GM21423 (cell line): ENCODE results near the gene DST.

Experiments used
- ATAC-seq: cut with Tn5 transposase; IDR thresholded peaks from one replicate; pipeline ENCODE4 v1.9.1; 2021; ENCODE audit warnings: mild to moderate bottlenecking, moderate library complexity; ENCODE audit not compliant: unreplicated experiment

DST gene

GRCh38 chr6:56642366-56643261, at the start of gene DST:
Gene DST, minus strand, starts transcription at chr6:56642889.
- no peak for ATAC-seq

DNA sequence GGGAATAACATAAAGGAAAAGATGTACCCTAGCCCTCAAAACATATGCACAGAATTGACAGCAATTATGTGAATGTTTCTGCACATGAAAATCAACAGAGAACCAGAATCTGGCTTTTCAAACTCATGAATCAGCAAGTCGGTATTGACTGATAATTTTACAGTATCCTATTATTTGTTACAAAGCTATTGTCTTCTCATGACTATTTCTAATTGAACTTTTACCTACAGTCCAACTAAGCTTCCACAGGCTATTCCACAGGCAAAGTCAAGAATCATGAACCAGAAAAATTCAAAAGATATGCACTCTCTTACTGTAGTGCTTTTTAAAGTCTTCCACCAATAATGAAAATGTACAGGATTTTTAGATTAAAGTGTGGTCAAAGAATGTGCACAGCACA, 49.1 kb upstream of the DST start:
- ATAC-seq, result no peak

- no peak for ATAC-seq
These were observed 48.6 kb upstream of the DST start for GRCh38 chr6:56691286-56691595.

- no peak for ATAC-seq
These were observed 48.0 kb upstream of the DST start for GRCh38 chr6:56690519-56691285.

- no peak for ATAC-seq
These were observed 47.0 kb upstream of the DST start for GRCh38 chr6:56689663-56690062.

DNA sequence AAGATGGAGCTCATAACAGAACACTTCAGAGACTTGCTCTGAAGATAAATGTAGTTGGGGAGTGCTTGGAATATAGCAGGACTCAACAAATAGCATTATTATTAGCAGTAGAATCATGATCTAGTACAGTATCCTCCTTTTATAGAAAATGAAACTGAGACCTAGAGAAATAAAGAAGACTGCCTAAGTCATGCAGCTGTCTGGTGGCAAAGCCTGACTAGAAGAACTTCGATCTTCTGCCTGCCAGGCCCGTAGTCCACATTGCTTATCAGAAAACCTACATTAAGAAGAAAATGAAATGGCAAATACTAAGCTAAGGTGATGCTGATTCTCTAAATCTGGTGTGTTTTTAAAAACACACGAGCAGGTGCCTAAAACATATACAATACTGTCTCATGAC, 46.4 kb upstream of the DST start:
- ATAC-seq, result peak; percentile 93

- no peak for ATAC-seq
These were observed 45.8 kb upstream of the DST start for GRCh38 chr6:56688521-56688920.

DNA sequence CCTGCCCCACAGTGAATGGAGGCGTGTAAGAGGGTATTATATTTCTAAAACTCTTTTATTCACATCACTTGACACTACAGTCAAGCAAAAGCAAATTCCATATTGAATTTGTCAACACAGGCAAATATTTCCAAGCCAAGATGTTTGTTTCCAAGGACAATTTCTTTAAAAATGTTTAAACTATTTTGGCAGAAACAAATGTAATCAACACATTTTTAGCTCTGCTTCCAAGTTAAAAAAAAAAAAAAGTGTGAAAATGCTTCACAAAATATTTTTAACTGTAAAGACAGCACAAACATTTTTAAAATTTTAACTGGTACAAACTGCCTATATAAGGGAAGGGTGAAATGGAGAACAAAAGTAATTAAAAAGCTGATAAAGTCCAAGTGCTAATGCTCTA, 44.9 kb upstream of the DST start:
- no peak for ATAC-seq

GRCh38 chr6:56686429-56686828, 43.7 kb upstream of the DST start:
- ATAC-seq, result no peak

GRCh38 chr6:56685994-56686393, 43.3 kb upstream of the DST start:
- ATAC-seq, result no peak

DNA sequence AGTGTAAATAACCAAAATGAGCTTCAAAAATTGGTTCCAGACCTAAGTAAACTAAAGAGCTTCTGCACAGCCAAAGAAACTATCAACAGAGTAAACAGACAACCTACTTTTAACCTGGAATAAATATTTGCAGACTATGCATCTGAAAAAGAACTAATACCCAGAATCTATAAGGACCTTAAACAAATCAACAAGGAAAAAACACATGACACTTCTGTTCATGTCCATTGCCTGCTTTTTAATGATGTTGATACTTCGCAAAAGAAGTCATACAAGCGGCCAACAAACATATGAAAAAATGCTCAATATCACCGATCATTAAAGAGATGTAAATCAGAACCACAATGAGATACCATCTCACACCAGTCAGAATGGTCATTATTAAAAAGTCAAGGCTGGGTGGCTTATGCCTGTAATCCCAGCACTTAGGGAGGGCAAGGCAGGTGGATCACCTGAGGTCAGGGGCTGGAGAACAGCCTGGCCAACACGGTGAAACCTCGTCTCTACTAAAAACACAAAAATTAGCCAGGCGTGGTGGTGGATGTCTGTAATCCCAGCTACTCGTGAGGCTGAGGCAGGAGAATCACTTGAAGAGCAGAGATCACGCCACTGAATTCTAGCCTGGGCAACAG, 42.5 kb upstream of the DST start:
- no peak for ATAC-seq

DNA sequence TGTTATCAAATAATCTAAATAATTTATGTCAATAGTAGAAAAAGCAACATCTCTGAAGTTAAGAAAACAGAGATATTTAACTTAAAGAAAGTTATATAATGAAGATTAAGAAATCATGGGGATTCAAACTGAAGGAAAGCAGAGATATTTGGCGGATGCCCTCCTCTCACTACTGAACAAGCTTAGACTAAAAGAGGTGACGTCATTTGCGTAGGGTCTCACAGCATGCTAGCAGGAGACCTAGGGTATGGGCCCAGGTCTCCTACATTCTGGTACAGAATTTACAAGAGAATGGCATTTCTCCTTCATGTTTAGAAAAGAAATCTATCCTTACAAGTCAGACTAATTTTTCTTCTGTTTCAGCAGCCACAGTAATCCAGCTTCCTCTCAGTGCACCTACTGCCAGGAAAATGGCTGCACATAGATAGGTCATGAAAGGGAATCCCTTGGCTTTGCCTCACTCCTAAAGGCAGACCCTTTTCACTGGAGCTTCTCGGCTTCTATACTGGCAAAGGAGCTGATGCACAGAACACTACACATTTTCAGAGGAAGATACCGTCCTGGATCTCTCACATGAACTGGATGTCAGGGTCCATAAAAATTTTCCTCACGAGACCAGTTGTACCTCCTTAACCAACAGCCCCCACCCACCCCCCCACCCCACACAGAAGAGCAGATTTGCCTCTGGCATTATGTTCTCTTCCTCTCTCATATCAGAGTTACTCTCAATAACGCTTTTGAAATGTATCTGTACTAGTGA, 41.8 kb upstream of the DST start:
- no peak for ATAC-seq

DNA sequence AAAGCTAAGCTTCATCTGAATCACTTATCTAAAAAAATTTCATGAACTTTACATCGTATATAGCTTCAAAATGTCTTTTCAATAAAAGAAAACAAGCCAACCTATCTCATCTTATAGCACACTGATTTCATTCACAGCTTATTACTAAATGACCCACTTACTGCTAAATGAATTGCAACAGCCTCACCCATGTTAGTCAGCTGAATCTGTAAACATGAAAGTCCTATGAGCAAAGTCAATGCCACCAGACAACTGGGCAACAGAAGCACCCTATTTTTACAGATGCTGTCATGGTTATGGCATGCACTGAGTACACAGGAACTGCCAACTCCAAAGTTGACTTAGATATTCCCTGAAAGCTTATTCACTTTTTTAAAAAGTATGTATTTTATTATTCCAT, 41.2 kb upstream of the DST start:
- ATAC-seq, result no peak

DNA sequence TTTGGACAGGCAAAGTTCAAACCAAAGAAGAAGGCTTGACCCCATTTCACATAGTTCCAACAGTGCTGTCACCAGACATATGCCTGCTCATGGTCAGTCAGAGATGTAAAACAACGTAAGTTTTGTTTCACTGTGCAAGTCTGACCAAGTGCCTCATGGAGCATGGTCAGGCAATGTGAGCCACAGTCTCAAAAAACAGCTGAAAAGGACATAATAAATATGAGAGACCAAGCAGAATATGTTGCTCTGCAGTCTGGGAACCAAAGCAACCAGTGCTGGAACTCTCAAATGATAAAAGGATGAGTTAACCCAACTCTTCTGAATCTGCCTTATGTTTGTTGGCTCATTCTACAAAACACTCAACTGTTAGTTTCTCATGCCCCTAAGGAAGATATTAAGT, 39.9 kb upstream of the DST start:
- ATAC-seq, result no peak

GRCh38 chr6:56677559-56677958, 34.9 kb upstream of the DST start:
- ATAC-seq, result no peak

DNA sequence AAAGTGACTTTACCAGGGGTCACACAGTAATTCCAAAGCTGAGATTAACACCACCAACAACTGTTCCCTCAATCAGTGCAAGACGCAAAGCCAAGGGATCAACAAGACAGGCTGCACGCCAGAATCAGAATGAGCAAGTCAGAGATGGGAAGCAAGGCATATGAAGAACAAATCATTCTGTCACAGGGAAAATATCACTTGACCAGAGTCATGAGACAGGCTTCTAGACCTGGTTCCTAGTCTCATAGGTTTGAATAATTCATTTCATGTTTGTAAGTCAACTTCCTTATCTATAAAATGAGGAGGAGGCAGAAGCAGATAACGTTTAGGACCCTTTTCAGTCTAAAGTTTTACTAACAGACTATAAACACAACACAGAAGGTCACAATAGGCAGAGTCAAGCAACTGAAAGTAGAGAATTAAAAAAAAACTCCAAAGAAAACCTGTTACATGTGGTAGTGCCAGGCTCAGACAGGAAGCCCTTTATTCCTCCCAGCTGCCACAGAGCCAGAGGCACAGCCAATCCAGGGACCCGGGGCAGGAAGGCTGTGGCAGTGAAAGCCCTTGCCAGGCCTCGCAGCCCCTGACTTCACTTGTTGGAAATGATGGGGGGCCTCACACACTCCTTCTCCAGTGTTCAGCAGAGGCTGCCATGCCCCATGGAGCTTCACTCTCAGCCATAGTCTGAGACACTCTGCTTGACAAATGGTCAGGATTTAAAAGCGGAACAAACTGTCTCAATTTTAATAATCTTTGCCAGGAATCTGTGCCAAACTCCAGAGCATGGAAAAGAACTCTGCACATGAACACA, 29.2 kb upstream of the DST start:
- no peak for ATAC-seq

DNA sequence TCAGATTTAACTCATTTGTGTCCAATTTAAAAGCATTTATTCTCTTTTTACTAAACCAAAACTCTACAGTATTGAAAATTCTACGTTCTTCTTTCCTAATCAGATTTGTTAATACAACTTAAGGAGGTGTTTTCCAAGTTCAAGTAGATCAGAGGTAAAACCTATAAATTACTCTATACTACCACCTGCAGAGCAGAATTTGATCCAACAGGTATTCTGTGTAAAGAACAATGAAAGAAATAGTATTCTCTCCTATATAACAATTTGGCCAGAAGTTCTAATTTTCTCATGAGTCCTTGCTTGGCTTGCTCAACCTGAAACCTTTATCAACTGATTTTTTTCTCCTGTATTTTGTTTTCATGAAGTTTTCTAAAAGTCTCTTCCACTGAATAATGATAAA, 28.5 kb upstream of the DST start:
- no peak for ATAC-seq

DNA sequence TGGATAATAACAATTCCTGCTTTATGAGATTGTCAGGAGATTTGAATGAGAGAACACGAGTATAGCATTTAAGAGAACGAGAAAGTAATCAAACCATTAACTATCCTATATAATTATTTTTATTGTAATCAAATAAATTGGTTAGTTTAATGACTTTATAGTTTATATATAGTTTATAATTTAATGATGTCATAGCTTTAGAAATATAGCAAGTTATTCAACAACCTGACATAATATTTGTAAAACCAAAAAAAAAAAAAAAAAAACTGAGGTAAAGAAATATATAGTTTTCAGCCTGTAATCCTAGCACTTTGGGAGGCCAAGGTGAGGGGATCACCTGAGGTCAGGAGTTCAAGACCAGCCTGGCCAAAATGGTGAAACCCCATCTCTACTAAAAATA, 26.4 kb upstream of the DST start:
- no peak for ATAC-seq

DNA sequence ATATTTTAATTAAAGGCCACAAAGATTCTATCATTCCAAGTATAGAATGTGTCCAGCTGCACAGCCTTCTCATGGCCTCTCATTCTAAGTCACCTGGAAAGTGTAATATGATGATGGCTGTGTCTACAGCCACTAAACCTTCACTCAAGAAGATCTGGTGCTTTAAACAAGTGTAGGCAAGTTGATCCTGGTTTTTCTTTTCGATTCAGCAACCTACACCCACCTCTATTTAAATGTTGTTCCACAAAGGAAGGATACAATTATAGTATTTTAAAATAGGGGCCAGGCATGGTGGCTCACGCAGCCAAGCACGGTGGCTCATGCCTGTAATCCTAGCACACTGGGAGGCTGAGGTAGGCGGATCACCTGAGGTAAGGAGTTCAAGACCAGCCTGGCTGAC, 25.5 kb upstream of the DST start:
- ATAC-seq, result no peak

GRCh38 chr6:56667336-56667735, 24.6 kb upstream of the DST start:
- no peak for ATAC-seq
